Activated CD4-positive, alpha-beta T cell treated with anti-CD3 and anti-CD28 coated beads for 1 hour (primary cell): ENCODE data around the gene RNF130.

Source experiments
- DNase-seq: peaks from one replicate; pipeline ENCODE4 v3.0.0-alpha.2; 2020

Gene RNF130

DNA sequence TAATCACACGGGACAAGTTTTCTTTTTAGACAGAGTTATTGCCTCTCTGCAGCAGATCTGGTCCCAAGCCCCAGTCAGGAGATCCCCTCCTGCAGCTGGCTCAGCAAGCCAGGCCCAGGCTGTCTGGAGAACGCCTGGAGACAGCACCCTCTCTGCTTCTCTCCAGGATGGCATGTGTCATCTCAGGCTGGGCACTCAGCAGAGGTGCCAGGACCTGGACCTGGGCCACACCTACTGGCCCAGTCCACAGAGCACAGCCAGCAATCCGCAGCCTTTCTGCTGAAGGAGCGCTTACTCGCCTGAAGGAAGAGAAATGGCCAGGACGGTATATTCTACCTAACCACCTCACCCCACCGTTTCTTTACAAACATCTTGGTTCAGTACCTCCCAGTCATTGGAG is 159.2 kb downstream of the RNF130 start:
- no peak for DNase-seq

DNA sequence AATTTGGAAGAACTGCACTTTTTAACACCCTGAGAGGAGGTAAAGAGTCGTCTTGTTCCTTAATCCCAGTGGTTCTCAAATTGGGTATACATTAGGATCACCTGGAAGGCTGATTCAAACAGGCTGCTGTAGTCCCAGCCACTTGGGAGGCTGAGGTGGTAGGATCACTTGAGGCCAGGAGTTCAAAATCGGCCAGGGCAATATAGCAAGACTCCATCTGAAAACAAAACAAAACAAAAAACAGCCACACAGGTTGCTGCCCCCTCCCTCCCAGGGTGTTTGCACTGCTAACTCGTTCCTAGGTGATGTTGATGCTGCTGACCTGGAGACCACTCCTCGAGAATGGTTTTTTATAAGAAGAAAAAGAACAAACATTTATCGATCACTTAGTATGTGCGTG is 162.3 kb downstream of the RNF130 start:
- no peak for DNase-seq

DNA sequence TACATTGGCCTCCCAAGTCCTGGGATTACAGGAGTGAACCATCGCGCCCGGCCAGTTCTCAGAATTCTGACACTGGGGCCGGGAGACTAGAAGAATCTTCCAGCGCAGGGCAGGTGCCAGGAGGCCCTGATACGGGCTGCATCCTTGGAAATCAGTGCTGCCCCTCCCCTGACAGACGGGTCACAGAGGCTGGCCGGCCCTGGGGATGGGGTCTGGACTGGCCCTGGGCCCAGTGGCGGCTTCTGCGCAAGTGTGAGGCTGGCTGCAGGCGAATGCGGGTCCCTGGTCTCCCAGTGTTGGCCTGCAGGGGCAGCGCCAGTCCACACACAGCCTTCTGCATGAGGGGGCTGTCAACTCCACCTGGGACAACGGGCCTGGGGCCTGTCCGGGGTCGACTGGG is 163.0 kb downstream of the RNF130 start:
- DNase-seq = no peak

DNA sequence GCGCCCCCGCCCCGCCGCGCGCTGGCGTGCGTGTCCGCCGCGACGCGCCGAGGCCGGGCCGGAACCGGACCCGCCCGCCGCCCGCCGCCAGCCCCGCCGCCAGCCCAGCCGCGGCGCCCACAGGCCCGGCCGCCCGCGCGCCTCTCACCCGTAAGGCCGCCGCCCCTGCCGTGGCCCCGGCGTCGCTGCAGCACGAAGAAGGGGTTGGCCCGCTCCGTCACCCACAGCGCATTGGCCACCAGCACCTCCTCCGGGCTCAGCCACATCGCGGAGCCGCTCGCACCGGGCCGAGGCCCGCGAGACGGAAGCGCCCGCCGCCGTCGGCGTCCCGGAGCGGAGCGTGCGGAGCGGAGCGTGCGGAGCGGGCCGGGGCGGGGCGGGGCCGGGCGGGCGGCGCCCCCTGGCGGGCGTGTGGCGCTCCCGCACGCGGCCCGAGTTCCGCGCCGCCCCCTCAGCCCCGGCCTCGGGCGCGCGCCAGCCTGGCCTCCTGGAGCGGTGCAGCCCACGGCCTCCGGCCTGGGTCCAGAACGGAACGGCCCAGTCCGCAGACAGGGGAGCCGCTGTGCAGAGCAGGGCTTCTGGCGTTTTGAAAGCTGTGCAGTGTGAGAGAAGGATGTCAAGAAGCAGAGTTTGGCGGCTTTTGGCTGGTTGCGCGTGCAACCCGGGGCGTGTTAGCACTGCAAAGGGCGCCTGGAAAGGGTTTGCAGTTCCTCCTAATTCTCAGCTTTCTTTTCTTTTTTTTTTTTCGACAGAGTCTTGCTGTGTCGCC is 163.8 kb downstream of the RNF130 start, which contains the start of gene TBC1D9B:
Gene TBC1D9B, minus strand, starts transcription at position 342 of the 769 bp plus-strand sequence. Its CDS starts 76 bp downstream, at position 266.
- DNase-seq = peak; percentile 58

DNA sequence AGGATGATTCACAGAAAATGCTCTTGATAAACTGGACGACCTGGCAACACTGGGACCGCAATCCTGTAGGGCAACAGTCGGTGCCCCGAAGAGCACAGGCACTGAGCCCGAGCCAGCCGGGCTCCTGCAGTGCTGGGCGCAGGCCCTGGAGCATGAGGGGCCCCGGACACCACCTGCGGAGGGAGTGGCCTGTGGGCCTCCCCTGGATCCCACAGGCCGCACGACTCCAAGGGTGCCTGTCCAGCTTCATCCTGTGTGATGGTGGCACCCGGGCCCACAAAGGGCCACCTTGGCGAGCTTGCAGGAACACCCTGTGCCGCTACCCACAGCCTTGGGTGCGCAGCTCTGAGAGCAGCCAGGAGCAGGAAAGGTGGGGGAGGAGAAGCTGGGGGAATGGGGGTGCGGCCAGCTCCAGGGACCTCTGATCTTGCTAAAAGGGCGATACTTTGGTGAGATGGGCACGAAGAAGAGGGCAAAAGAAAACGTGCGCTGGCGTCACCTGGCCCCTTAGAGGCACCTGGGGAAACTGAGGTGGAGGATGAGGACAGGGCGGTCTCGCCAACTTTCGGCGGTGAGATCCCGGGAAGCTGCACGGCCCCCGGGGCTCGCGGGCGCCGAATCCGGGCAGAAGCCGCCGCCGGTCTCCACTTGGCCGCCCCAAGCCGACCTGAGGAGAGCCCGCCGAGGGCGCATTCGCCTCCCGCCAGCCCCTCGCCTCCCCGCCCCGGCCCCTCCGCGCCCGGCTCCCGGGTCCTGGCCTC is 164.6 kb downstream of the RNF130 start:
- no peak for DNase-seq

DNA sequence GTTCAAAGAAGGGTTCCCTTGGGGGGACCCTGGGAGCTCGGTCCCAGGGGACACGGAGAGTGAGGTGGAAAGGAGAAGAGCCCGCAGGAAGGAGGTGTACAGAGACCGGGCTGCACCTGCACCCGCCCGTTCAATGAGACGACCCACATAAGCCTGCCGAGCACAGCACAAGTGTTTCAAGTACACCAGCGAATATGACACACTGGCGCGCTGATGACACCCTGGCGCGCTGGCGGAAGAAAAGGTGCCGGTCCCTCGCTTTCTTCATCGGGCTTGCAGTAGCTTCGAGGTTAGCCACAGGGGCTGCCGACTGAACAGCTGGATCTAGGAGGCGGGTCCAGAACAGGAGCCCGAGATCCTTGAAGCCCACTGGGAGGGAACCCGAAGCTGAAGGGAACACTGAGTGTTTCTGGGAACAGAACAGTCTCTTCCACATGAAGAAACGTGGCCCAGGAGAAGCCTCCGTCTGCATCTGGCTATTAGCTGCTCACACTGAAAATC is 165.2 kb downstream of the RNF130 start:
- DNase-seq = no peak

DNA sequence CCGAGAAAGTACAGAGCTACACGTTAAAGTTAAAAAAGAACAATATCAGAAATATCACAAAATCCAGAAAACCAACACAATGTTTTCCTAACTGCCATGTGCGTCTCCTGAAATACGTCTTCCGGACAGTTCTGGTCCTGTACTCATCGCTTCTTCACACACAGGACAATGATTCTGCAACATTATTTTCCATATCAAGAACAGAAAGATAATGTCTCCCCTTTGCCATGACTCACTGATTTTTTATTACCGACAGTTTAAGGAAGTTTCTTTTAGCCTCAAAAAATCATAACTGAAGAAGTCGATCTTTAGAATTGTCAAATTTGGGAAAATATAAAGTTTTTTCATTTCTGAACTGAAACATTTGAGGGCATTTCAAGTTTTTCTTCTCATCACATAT is 166.4 kb downstream of the RNF130 start:
- DNase-seq = no peak
